Measurements from ENCODE around the gene OR52E4.

Gene OR52E4

DNA sequence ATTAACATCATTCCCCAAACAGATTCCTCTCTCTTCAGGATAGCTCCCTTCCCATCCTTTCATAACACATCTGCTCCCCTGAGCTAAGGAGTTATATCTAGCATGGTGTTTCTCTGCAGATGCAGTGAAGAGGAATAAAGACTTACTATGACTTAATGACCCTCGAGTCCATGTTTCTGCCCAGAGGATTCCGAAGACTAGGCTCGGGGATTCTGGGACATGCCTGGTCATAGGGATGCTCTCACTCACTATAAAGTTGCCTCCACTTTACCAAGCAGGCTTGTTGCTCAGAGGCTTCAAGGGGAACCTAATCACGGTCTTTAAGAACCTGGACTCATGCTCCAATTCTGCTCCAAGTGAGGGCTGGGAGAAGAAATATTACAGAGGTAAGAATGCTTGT, at the start of gene OR52E4:
Gene OR52E4, plus strand, starts transcription at position 301 of the 400 bp plus-strand sequence. CDS start 3,664 bp downstream, outside the sequence.
- TF ChIP-seq, protein P1, sequence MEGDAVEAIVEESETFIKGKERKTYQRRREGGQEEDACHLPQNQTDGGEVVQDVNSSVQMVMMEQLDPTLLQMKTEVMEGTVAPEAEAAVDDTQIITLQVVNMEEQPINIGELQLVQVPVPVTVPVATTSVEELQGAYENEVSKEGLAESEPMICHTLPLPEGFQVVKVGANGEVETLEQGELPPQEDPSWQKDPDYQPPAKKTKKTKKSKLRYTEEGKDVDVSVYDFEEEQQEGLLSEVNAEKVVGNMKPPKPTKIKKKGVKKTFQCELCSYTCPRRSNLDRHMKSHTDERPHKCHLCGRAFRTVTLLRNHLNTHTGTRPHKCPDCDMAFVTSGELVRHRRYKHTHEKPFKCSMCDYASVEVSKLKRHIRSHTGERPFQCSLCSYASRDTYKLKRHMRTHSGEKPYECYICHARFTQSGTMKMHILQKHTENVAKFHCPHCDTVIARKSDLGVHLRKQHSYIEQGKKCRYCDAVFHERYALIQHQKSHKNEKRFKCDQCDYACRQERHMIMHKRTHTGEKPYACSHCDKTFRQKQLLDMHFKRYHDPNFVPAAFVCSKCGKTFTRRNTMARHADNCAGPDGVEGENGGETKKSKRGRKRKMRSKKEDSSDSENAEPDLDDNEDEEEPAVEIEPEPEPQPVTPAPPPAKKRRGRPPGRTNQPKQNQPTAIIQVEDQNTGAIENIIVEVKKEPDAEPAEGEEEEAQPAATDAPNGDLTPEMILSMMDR (IDR thresholded peaks at IDR 0.05; ENCODE audit: control insufficient read depth, extremely low read depth, insufficient read depth) = no peak
- DNase-seq (ENCODE audit: low read depth) = no peak
- no peak within 1 kb of the TSS for H3K4me3 ChIP-seq (ENCODE audit: low read depth, low read length)

- no peak overlapping the region for H3K4me3 ChIP-seq (ENCODE audit: low read depth, low read length)
- TF ChIP-seq, protein P1 (IDR thresholded peaks at IDR 0.05; ENCODE audit: control insufficient read depth, extremely low read depth, insufficient read depth) = no peak
- DNase-seq (ENCODE audit: low read depth) = no peak
Observed at GRCh38 chr11:5831196-5831829, 49.1 kb upstream of the OR52E4 start.

- no peak overlapping the region for H3K4me3 ChIP-seq (ENCODE audit: low read depth, low read length)
- no peak for DNase-seq (ENCODE audit: low read depth)
- TF ChIP-seq, protein P1 (IDR thresholded peaks at IDR 0.05; ENCODE audit: control insufficient read depth, extremely low read depth, insufficient read depth) = no peak
Observed at GRCh38 chr11:5833446-5833845, 47.0 kb upstream of the OR52E4 start.

GRCh38 chr11:5837695-5838094, 42.7 kb upstream of the OR52E4 start:
- H3K4me3 ChIP-seq (ENCODE audit: low read depth, low read length) = no peak overlapping the region
- TF ChIP-seq, protein P1 (IDR thresholded peaks at IDR 0.05; ENCODE audit: control insufficient read depth, extremely low read depth, insufficient read depth) = no peak
- no peak for DNase-seq (ENCODE audit: low read depth)

DNA sequence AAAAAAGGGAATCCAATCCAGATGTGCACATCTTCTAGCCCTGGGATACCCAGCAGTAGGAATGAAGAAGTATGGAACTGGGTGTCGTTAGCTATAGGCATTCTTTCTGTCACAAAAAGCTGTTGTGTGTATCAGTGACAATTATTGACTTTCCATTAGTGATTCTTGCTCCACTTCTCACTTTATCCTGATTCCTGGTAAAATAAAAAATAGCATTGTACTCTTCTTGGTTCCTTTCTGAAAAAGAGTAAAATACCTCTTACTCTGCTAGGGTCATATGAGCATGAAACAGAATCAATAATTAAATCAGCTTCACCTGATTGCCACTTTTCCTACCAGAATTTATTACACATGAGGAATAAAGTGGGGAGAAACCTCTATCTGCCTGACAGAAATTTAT, 38.6 kb upstream of the OR52E4 start, which contains the start of gene OR52E6:
Gene OR52E6, minus strand, starts transcription at position 101 of the 400 bp plus-strand sequence. Its CDS starts 0 bp downstream, at position 101.
- TF ChIP-seq, protein P1 (IDR thresholded peaks at IDR 0.05; ENCODE audit: control insufficient read depth, extremely low read depth, insufficient read depth) = no peak
- DNase-seq (ENCODE audit: low read depth) = no peak
- no peak within 1 kb of the TSS for H3K4me3 ChIP-seq (ENCODE audit: low read depth, low read length)

DNA sequence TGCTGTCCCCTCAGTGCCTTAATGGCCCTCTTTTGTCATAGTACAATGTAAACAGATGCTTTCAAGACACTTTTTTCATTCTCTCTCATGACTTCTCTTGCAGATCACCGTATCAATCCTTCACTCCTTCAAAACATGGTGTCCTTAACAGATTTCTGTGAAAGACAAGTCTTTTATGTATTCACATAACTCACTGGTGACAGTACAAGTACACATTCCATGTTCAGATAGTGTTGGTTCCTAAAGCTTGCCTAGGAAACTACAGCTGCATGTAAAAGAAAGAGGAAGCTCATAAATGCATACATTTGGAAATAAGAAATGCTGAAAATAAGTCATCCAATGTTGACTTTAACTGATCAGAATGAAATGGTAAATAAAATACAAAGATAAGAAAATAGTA, 33.7 kb upstream of the OR52E4 start:
- H3K4me3 ChIP-seq (ENCODE audit: low read depth, low read length) = no peak overlapping the region
- TF ChIP-seq, protein P1 (IDR thresholded peaks at IDR 0.05; ENCODE audit: control insufficient read depth, extremely low read depth, insufficient read depth) = no peak
- no peak for DNase-seq (ENCODE audit: low read depth)

DNA sequence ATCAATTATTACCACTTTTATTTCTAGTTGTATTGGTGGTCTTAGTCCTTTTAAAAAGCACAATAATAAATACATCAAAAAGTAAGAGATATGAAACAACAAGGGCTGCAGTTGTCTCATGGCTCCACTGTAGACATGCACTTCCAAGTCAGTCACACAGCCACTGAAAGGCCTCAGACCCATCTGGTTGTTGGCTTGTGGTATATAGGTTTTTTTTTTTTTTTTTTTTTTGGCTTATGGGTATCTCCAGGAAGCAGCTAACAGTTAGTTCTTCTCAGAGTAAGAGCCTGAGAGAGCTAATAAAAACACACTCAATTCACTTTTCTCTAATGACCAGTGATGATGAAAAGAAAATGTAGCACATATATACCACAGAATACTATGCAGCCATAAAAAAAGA, 32.7 kb upstream of the OR52E4 start:
- H3K4me3 ChIP-seq (ENCODE audit: low read depth, low read length) = no peak overlapping the region
- no peak for DNase-seq (ENCODE audit: low read depth)
- TF ChIP-seq, protein P1 (IDR thresholded peaks at IDR 0.05; ENCODE audit: control insufficient read depth, extremely low read depth, insufficient read depth) = no peak
